ENCODE results near the gene HGD.

- TF ChIP-seq CTCF (conservative IDR thresholded peaks at IDR 0.05 in 1 of 2, IDR thresholded peaks at IDR 0.05 in 1 of 2; ENCODE audit: low read depth in 1 of 2, low read length in 2 of 2) (no peak), EZH2 (IDR thresholded peaks at IDR 0.05; ENCODE audit: low read length, missing control alignments) (no peak)
Measured at GRCh38 chr3:120596116-120596852, 85.8 kb downstream of the HGD start, which contains the start of gene NDUFB4.

All from fibroblast of lung (primary cell).